Mesodermal cell (in vitro differentiated cells): Measurements from ENCODE around the gene CA10.

Experiments
- H3K27ac ChIP-seq: 2 replicates; pipeline ENCODE4 v1.7.0; 2013; ENCODE audit warnings: mild to moderate bottlenecking, low read depth, low read length, moderate library complexity; ENCODE audit not compliant: severe bottlenecking
- H3K36me3 ChIP-seq: 2 replicates; pipeline ENCODE4 v1.7.1; 2013; ENCODE audit warnings: mild to moderate bottlenecking, low read length, moderate library complexity; ENCODE audit not compliant: control insufficient read depth, insufficient read depth
- H3K4me1 ChIP-seq: one replicate; pipeline ENCODE4 v1.7.1; 2013; ENCODE audit warnings: mild to moderate bottlenecking, low read length; ENCODE audit not compliant: insufficient read depth, control insufficient read depth, poor library complexity, severe bottlenecking
- H3K4me3 ChIP-seq: 2 replicates; pipeline ENCODE4 v1.7.0; 2013; ENCODE audit warnings: low read length, control low read depth, mild to moderate bottlenecking; ENCODE audit not compliant: insufficient read depth, poor library complexity, severe bottlenecking; ENCODE audit errors: extremely low read depth
- H3K9me3 ChIP-seq: 2 replicates; pipeline ENCODE4 v1.7.1; 2013; ENCODE audit warnings: mild to moderate bottlenecking, low read length, moderate library complexity; ENCODE audit not compliant: control insufficient read depth
- WGBS, 2 experiments: methylation state at CpG; one replicate each; pipeline ENCODE4 v1.1.5; 2013; ENCODE audit warnings: missing lambda C conversion rate in 2 of 2; ENCODE audit not compliant: insufficient coverage in 2 of 2; 5-methylcytosine and 5-hydroxymethylcytosine counted together

CA10 gene

GRCh38 chr17:51580869-51581268 lies 577.6 kb downstream of the CA10 start:
- no peak overlapping the region for H3K27ac ChIP-seq
- no peak overlapping the region for H3K4me3 ChIP-seq
- no peaks in the 10 kb centered on the region for H3K36me3 ChIP-seq
- 75 to 89% methylated on average over 1 of the region's 3 CpGs for WGBS, 2 experiments
- H3K4me1 ChIP-seq, result no peaks in the 10 kb centered on the region
- H3K9me3 ChIP-seq, result no peaks in the 10 kb centered on the region
